H9 (cell line): ENCODE data around the gene ITGA11. TPM values are rescaled to one million over a fixed set of nuclear protein-coding genes. Genes with fewer than 3 reads are reported as not detected.

Source experiments
- DNase-seq: peaks from one replicate; pipeline ENCODE4 v3.0.0-alpha.2; 2017
- H2AFZ ChIP-seq: one replicate; pipeline ENCODE4 v1.6.1; 2013; ENCODE audit warnings: mild to moderate bottlenecking, low read length, control low read depth, moderate library complexity
- H2AK5ac ChIP-seq: 2 replicates; pipeline ENCODE4 v1.6.1; 2013; ENCODE audit warnings: low read length, control low read depth, mixed read lengths; ENCODE audit not compliant: insufficient read length
- H2BK120ac ChIP-seq: one replicate; pipeline ENCODE4 v1.6.1; 2013; ENCODE audit warnings: low read depth, mild to moderate bottlenecking, low read length, control low read depth, inconsistent platforms; ENCODE audit not compliant: poor library complexity, severe bottlenecking
- H2BK12ac ChIP-seq: 2 replicates; pipeline ENCODE4 v1.6.1; 2013; ENCODE audit warnings: low read length, control low read depth, mixed read lengths, low read depth; ENCODE audit not compliant: insufficient read length
- H2BK15ac ChIP-seq: 2 replicates; pipeline ENCODE4 v1.6.1; 2013; ENCODE audit warnings: low read depth, low read length, control low read depth
- H2BK20ac ChIP-seq: one replicate; pipeline ENCODE4 v1.6.1; 2013; ENCODE audit warnings: low read depth, mild to moderate bottlenecking, low read length, control low read depth, inconsistent platforms; ENCODE audit not compliant: poor library complexity, severe bottlenecking
- H2BK5ac ChIP-seq: 2 replicates; pipeline ENCODE4 v1.6.1; 2013; ENCODE audit warnings: low read length, control low read depth, mixed read lengths; ENCODE audit not compliant: insufficient read length
- H3K14ac ChIP-seq: 2 replicates; pipeline ENCODE4 v1.6.1; 2013; ENCODE audit warnings: low read length, control low read depth; ENCODE audit not compliant: insufficient read depth
- H3K18ac ChIP-seq: 2 replicates; pipeline ENCODE4 v1.6.1; 2013; ENCODE audit warnings: low read depth, mild to moderate bottlenecking, mixed read lengths, low read length, control low read depth; ENCODE audit not compliant: insufficient read length
- H3K23ac ChIP-seq: 2 replicates; pipeline ENCODE4 v1.6.1; 2013; ENCODE audit warnings: low read length, control low read depth, mixed read lengths, low read depth; ENCODE audit not compliant: insufficient read length
- H3K23me2 ChIP-seq: 2 replicates; pipeline ENCODE4 v1.6.1; 2013; ENCODE audit warnings: low read depth, mild to moderate bottlenecking, mixed read lengths, low read length, control low read depth; ENCODE audit not compliant: insufficient read length, poor library complexity, severe bottlenecking
- H3K27ac ChIP-seq: 2 replicates; pipeline ENCODE4 v1.5.1; 2013; ENCODE audit warnings: low read length, control low read depth, mixed read lengths, low read depth; ENCODE audit not compliant: insufficient read length
- H3K27me3 ChIP-seq: 2 replicates; pipeline ENCODE4 v1.6.1; 2013; ENCODE audit warnings: low read length, control low read depth, inconsistent platforms; ENCODE audit not compliant: insufficient read depth
- H3K4ac ChIP-seq: 2 replicates; pipeline ENCODE4 v1.6.1; 2013; ENCODE audit warnings: low read depth, mild to moderate bottlenecking, control low read depth, inconsistent platforms, low read length, moderate library complexity
- H3K4me1 ChIP-seq: 2 replicates; pipeline ENCODE4 v1.6.1; 2013; ENCODE audit warnings: low read length, control low read depth, inconsistent platforms; ENCODE audit not compliant: insufficient read depth
- H3K4me2 ChIP-seq: 2 replicates; pipeline ENCODE4 v1.6.1; 2013; ENCODE audit warnings: low read length, control low read depth, mixed read lengths; ENCODE audit not compliant: insufficient read length, insufficient read depth
- H3K56ac ChIP-seq: 2 replicates; pipeline ENCODE4 v1.6.1; 2013; ENCODE audit warnings: low read depth, mild to moderate bottlenecking, mixed read lengths, low read length, control low read depth; ENCODE audit not compliant: insufficient read length
- H3K79me1 ChIP-seq: 2 replicates; pipeline ENCODE4 v1.6.1; 2013; ENCODE audit warnings: low read depth, mild to moderate bottlenecking, moderate library complexity, low read length, control low read depth, inconsistent platforms; ENCODE audit not compliant: insufficient read depth, poor library complexity, severe bottlenecking
- H3K79me2 ChIP-seq: 2 replicates; pipeline ENCODE4 v1.6.1; 2013; ENCODE audit warnings: low read length, control low read depth, inconsistent platforms; ENCODE audit not compliant: insufficient read depth
- H3K9ac ChIP-seq: 2 replicates; pipeline ENCODE4 v1.6.1; 2013; ENCODE audit warnings: low read length, control low read depth, mixed read lengths; ENCODE audit not compliant: insufficient read length; ENCODE audit errors: extremely low read depth
- H3K9me3 ChIP-seq: one replicate; pipeline ENCODE4 v1.6.1; 2013; ENCODE audit warnings: low read depth, low read length, inconsistent platforms; ENCODE audit not compliant: control insufficient read depth
- H3T11ph ChIP-seq: one replicate; pipeline ENCODE4 v1.6.1; 2013; ENCODE audit warnings: mild to moderate bottlenecking, low read length, control low read depth, inconsistent platforms
- H4K20me1 ChIP-seq: one replicate; pipeline ENCODE4 v1.6.1; 2013; ENCODE audit not compliant: control insufficient read depth, insufficient read length, insufficient read depth
- H4K5ac ChIP-seq: 2 replicates; pipeline ENCODE4 v1.6.1; 2013; ENCODE audit warnings: low read depth, mild to moderate bottlenecking, mixed read lengths, low read length, control low read depth; ENCODE audit not compliant: insufficient read length
- H4K8ac ChIP-seq: replicated peaks from 2 replicates; pipeline ENCODE4 v1.6.1; 2013; ENCODE audit warnings: low read length, control low read depth, mixed read lengths, low read depth; ENCODE audit not compliant: insufficient read length
- H4K91ac ChIP-seq: 2 replicates; pipeline ENCODE4 v1.6.1; 2013; ENCODE audit warnings: low read depth, mild to moderate bottlenecking, moderate library complexity, mixed read lengths, low read length, control low read depth; ENCODE audit not compliant: insufficient read length
- H3K27ac Mint-ChIP-seq, 3 experiments: 2 replicates in 2 of 3; 3 replicates in 1 of 3; pipeline ENCODE4 v1.8.0; 2020 to 2021; ENCODE audit warnings: mixed read lengths in 3 of 3, mild to moderate bottlenecking in 1 of 3, moderate library complexity in 1 of 3
- H3K27me3 Mint-ChIP-seq: 2 replicates; pipeline ENCODE4 v1.8.0; 2021; ENCODE audit warnings: low read depth, mild to moderate bottlenecking, moderate library complexity, mixed read lengths
- H3K36me3 Mint-ChIP-seq, 3 experiments: 2 replicates in 2 of 3; 3 replicates in 1 of 3; pipeline ENCODE4 v1.8.0; 2020 to 2021; ENCODE audit warnings: low read depth in 3 of 3, mixed read lengths in 3 of 3; ENCODE audit not compliant: insufficient read depth in 1 of 3
- H3K4me1 Mint-ChIP-seq, 2 experiments: 2 replicates each; pipeline ENCODE4 v1.8.0; 2020; ENCODE audit warnings: mixed read lengths in 2 of 2
- H3K4me3 Mint-ChIP-seq, 2 experiments: 2 replicates in 1 of 2; 3 replicates in 1 of 2; pipeline ENCODE4 v1.8.0; 2020 to 2021; ENCODE audit warnings: mild to moderate bottlenecking in 2 of 2, mixed read lengths in 2 of 2, moderate library complexity in 1 of 2
- H3K9me3 Mint-ChIP-seq, 2 experiments: 2 replicates in 1 of 2; 3 replicates in 1 of 2; pipeline ENCODE4 v1.8.0; 2020; ENCODE audit warnings: mild to moderate bottlenecking in 2 of 2, mixed read lengths in 2 of 2, moderate library complexity in 1 of 2
- WGBS: extraction: QIAGEN DNeasy Blood & Tissue Kit; methylation state at CpG from one replicate; pipeline ENCODE4 v1.1.7; 2013; ENCODE audit warnings: missing lambda C conversion rate, low lambda C conversion rate, mixed read lengths; ENCODE audit not compliant: insufficient read length; ENCODE audit errors: extremely low coverage; 5-methylcytosine and 5-hydroxymethylcytosine counted together
- total RNA-seq: library from RNA; stranded (reverse); gene quantifications from 2 replicates; pipeline ENCODE4 v1.2.1, GENCODE V29; 2021
- TF ChIP-seq, protein P1 (sequence below): fragments of 200-600 bp; sonication (generic); conservative IDR thresholded peaks from 3 replicates; pipeline ENCODE4 v1.8.0; 2021; ENCODE audit warnings: antibody characterized with exemption, mild to moderate bottlenecking

The ITGA11 gene
- total RNA-seq, 1 experiment from 2014 or later, result 0.07 TPM

DNA sequence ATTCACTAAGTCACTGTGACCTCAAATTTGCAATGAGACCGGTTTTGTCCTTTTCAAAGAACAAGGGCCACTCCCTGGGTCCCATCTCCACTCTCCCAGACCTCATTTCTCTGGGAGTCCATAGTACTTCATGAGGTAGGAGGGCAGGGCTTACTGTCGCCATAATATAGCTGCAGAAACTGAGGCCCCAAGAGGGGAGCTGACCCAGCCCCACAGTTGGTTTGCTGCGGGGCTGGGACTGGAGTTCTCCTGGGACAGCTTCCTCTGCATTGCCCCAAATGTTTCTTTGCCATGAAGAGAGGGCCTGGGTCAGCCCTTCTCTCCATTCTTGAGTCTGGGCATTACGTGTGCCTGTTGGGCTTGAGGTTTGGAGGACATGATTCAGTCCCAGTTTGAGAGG is 60.1 kb downstream of the ITGA11 start:
- Histone ChIP-seq H3K56ac (no peak overlapping the region), H3K27ac (no peak overlapping the region), H2BK5ac (no peak overlapping the region), H3K79me1 (no peaks in the 10 kb centered on the region), H3K9me3 (no peaks in the 10 kb centered on the region), H3K4me2 (no peak overlapping the region), H4K91ac (no peak overlapping the region), H4K5ac (no peak overlapping the region), H3K14ac (no peak overlapping the region), H2BK15ac (no peak overlapping the region), H2AK5ac (no peak overlapping the region), H2AFZ (no peak overlapping the region), H3K79me2 (no peaks in the 10 kb centered on the region), H4K8ac (no peak overlapping the region), H2BK120ac (no peak overlapping the region), H3T11ph (no peak overlapping the region), H3K23ac (no peak overlapping the region), H3K23me2 (no peaks in the 10 kb centered on the region), H4K20me1 (no peaks in the 10 kb centered on the region), H2BK12ac (no peak overlapping the region), H3K4ac (no peak overlapping the region), H2BK20ac (no peak overlapping the region), H3K9ac (no peak overlapping the region), H3K27me3 (no peaks in the 10 kb centered on the region), H3K4me1 (no peaks in the 10 kb centered on the region), H3K18ac (no peak overlapping the region)
- peaks cover 11 to 20% of the 10 kb centered on the region in 2 experiments for H3K4me1 Mint-ChIP-seq
- H3K27me3 Mint-ChIP-seq, result peaks cover 3% of the 10 kb centered on the region
- DNase-seq, result no peak
- no peak overlapping the region for H3K4me3 Mint-ChIP-seq
- TF ChIP-seq, protein P1, sequence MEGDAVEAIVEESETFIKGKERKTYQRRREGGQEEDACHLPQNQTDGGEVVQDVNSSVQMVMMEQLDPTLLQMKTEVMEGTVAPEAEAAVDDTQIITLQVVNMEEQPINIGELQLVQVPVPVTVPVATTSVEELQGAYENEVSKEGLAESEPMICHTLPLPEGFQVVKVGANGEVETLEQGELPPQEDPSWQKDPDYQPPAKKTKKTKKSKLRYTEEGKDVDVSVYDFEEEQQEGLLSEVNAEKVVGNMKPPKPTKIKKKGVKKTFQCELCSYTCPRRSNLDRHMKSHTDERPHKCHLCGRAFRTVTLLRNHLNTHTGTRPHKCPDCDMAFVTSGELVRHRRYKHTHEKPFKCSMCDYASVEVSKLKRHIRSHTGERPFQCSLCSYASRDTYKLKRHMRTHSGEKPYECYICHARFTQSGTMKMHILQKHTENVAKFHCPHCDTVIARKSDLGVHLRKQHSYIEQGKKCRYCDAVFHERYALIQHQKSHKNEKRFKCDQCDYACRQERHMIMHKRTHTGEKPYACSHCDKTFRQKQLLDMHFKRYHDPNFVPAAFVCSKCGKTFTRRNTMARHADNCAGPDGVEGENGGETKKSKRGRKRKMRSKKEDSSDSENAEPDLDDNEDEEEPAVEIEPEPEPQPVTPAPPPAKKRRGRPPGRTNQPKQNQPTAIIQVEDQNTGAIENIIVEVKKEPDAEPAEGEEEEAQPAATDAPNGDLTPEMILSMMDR, result no peak
- no CpG with 5 or more reads among the region's 4 CpGs for WGBS
- no peaks in the 10 kb centered on the region for H3K36me3 Mint-ChIP-seq
- no peaks in the 10 kb centered on the region for H3K9me3 Mint-ChIP-seq
- H3K27ac Mint-ChIP-seq, result no peak overlapping the region
